Lung (tissue), 12 donors: ENCODE results near the gene KLHL26. TPM values are rescaled to one million over a fixed set of nuclear protein-coding genes. Genes with fewer than 3 reads are reported as not detected.

Source experiments
- ATAC-seq: fragments of 200-7000 bp; cut with Tn5 transposase; one replicate; pipeline ENCODE4 v1.9.1; 2020; ENCODE audit warnings: moderate number of reproducible peaks; ENCODE audit not compliant: insufficient read depth, low FRiP score
- DNase-seq, 3 donors: peaks; one replicate each; pipeline ENCODE4 v3.0.0-alpha.2; 2013 to 2017
- H3K27ac ChIP-seq, 2 donors: one replicate each; pipeline ENCODE4 v1.5.1; 2013; ENCODE audit warnings: mild to moderate bottlenecking in 2 of 2, moderate library complexity in 2 of 2, control low read depth in 1 of 2, inconsistent platforms in 1 of 2, low read depth in 1 of 2, low read length in 1 of 2
- H3K27me3 ChIP-seq, 3 donors: one replicate each; pipeline ENCODE4 v1.5.1; 2013; ENCODE audit warnings: low read length in 2 of 3; ENCODE audit not compliant: control insufficient read depth in 3 of 3, insufficient read depth in 3 of 3
- H3K36me3 ChIP-seq, 4 donors: one replicate each; pipeline ENCODE4 v1.5.1; 2013; ENCODE audit warnings: low read length in 4 of 4, mild to moderate bottlenecking in 1 of 4, moderate library complexity in 1 of 4; ENCODE audit not compliant: control insufficient read depth in 4 of 4, insufficient read depth in 4 of 4
- H3K4me1 ChIP-seq, 5 donors: one replicate each; pipeline ENCODE4 v1.5.1; 2013; ENCODE audit warnings: low read length in 5 of 5, mild to moderate bottlenecking in 2 of 5, moderate library complexity in 1 of 5; ENCODE audit not compliant: control insufficient read depth in 5 of 5, insufficient read depth in 5 of 5
- H3K4me3 ChIP-seq: one replicate; pipeline ENCODE4 v1.5.1; 2013; ENCODE audit warnings: mild to moderate bottlenecking, control low read depth, moderate library complexity
- H3K9ac ChIP-seq, 2 donors: one replicate each; pipeline ENCODE4 v1.5.1; 2013; ENCODE audit warnings: low read length in 2 of 2, control low read depth in 1 of 2; ENCODE audit not compliant: insufficient read depth in 1 of 2
- H3K9me3 ChIP-seq, 4 donors: one replicate each; pipeline ENCODE4 v1.5.1; 2013; ENCODE audit warnings: low read length in 3 of 4, mild to moderate bottlenecking in 1 of 4, moderate library complexity in 1 of 4; ENCODE audit not compliant: control insufficient read depth in 4 of 4, insufficient read depth in 3 of 4
- WGBS, 2 donors: extraction: QIAGEN DNeasy Blood & Tissue Kit; methylation state at CpG; one replicate each; pipeline ENCODE4 v1.1.7; 2013; 5-methylcytosine and 5-hydroxymethylcytosine counted together
- polyA plus RNA-seq, 2 donors: library from polyadenylated mRNA; stranded (reverse); fragments of 200-250 nt; gene quantifications; one replicate each; pipeline ENCODE4 v1.2.1, GENCODE V29; 2013
- total RNA-seq, 2 donors: library from RNA; depleted of rRNA in 1 of 2; stranded (reverse); fragments of >200 nt in 1 of 2; gene quantifications; one replicate each; pipeline ENCODE4 v1.2.1, GENCODE V29; 2014 to 2021
- TF ChIP-seq, protein P1 (sequence below): IDR thresholded peaks from 2 replicates; pipeline ENCODE4 v1.5.1; 2012; ENCODE audit warnings: mild to moderate bottlenecking; ENCODE audit errors: control extremely low read depth, extremely low read depth
- donor health status: control.
- donor health status: control.
- donor health status: Bipolar disorder and iron deficiency.
- donor health status: healthy.
- donor health status: DM: yes; HTN: yes; CAD: no.

KLHL26 gene
- total and polyA plus RNA-seq, 4 donors, result 4.1 to 18.0 (median 8.4) TPM

DNA sequence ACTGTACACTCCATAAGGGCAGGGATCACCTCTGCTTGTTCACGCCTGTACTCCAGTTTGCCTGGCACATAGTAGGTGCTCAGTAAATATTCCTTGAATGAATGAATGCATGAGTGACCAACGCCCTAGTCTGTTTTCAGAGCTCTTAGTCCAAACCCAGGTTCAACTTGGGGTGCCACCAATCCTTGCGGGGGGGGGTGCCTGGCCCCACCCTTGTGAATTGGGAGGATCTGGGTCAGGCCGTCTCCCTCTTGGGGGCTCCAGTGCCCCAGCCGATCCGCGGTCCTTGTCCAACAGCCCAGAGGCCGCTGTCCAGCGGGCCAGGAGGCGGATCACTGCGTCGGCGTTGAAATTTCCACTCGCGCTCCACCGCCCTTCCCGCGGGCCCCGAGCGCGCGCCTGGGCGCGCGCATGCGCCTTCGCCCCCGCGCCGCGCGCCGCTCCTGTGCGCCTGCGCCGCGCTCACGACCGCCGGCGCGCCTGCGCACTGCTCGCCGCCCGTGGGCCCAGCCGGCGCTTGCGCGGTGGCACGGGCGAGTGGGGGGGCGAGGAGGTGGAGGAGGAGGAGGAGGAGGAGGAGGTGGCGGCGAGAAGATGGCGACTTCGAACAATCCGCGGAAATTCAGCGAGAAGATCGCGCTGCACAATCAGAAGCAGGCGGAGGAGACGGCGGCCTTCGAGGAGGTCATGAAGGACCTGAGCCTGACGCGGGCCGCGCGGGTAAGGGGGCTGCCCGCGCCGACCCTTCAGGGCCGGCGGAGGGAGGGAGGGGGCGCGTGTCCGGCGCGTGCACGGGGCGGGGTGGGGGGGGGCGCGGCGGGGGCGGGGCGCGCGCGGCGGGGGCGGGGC is 46.5 kb downstream of the KLHL26 start, which contains the start of gene CRTC1:
Gene CRTC1, plus strand, starts transcription at position 572 of the 849 bp plus-strand sequence. Its CDS starts 23 bp downstream, at position 595.
- TF ChIP-seq, protein P1, sequence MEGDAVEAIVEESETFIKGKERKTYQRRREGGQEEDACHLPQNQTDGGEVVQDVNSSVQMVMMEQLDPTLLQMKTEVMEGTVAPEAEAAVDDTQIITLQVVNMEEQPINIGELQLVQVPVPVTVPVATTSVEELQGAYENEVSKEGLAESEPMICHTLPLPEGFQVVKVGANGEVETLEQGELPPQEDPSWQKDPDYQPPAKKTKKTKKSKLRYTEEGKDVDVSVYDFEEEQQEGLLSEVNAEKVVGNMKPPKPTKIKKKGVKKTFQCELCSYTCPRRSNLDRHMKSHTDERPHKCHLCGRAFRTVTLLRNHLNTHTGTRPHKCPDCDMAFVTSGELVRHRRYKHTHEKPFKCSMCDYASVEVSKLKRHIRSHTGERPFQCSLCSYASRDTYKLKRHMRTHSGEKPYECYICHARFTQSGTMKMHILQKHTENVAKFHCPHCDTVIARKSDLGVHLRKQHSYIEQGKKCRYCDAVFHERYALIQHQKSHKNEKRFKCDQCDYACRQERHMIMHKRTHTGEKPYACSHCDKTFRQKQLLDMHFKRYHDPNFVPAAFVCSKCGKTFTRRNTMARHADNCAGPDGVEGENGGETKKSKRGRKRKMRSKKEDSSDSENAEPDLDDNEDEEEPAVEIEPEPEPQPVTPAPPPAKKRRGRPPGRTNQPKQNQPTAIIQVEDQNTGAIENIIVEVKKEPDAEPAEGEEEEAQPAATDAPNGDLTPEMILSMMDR, result no peak
- DNase-seq (peak; percentile 91 to 94 (median 93)), ATAC-seq (peak; percentile 83)
- peak within 1 kb of the TSS; percentile 85 for H3K27ac ChIP-seq
- 1 to 2% methylated on average over 54 to 93 of the region's 93 CpGs for WGBS, 2 donors
- H3K4me3 ChIP-seq, result peak within 1 kb of the TSS; percentile 42
- H3K9me3 ChIP-seq, result no peaks in the 10 kb centered on the region
- H3K4me1 ChIP-seq, result peaks cover 0 to 14% (median 12%) of the 10 kb centered on the region in 5 donors
- peaks cover 0 to 2% (median 0%) of the 10 kb centered on the region in 4 donors for H3K36me3 ChIP-seq
- H3K9ac ChIP-seq, result peak within 1 kb of the TSS; percentile 4 to 45
- no peaks in the 10 kb centered on the region for H3K27me3 ChIP-seq

DNA sequence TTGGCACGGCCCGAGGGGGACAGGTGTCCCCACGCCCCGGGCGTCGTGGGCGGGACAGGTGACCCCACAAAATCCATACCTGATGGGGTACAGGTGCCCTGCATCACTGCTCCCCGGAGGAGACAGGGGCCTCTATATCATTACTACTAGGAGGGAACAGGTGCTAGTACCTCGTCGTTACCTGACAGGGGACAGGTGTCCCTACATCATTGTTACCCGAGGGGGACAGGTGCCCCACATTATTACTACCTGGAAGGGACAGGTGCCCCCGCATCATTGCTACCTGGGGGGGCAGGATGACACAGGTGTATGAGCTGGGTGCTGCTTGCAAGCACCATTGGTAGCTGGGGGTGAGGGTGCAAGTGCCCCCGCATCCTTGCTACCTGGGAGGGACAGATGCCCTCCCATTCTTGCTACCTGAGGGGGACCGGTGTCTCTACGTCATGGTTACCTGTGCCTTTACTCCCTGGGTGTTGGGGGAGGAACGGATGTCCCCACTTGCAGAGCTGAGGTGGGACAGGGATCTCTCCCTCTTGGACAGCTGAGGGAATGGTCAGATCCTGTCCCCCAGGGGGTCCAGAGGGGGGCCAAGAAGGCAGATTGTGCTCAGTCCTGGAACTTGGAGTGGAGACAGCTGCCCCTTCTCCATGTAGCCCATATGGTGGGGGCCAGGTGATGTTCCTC is 47.3 kb downstream of the KLHL26 start:
- Histone ChIP-seq H3K27me3 (no peaks in the 10 kb centered on the region), H3K4me1 (peaks cover 0 to 14% (median 12%) of the 10 kb centered on the region in 5 donors), H3K9me3 (no peaks in the 10 kb centered on the region), H3K9ac (peak overlapping the region; percentile 4 to 45), H3K27ac (no peak overlapping the region), H3K36me3 (peaks cover 0 to 2% (median 0%) of the 10 kb centered on the region in 4 donors), H3K4me3 (peak overlapping the region; percentile 31)
- 16 to 22% methylated on average over 16 of the region's 16 CpGs for WGBS, 2 donors
- no peak for DNase-seq
- TF ChIP-seq, protein P1, result no peak
- no peak for ATAC-seq

DNA sequence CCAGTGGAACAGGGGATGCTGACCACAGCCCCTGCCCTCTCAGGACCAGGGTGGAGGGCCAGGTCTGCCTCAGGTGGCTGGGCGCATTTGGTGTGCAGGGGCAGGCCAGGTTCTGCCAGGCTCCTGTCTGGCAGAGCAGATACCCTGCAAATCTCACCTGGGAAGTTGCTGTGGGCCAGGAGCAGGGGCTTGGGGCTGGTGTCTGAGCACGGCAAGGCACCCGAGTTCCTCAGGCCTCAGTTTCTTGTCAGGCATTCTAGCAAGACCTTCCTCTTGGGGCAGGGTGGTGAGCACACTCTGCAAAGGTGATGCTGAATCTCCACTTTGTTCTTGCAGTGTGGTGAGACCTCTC is 47.8 kb downstream of the KLHL26 start:
- TF ChIP-seq, protein P1, result no peak
- Histone ChIP-seq H3K4me1 (peaks cover 0 to 14% (median 12%) of the 10 kb centered on the region in 5 donors), H3K9me3 (no peaks in the 10 kb centered on the region), H3K9ac (peak overlapping the region in 1 of 2 donors; percentile 4), H3K36me3 (peaks cover 0 to 2% (median 0%) of the 10 kb centered on the region in 4 donors), H3K27me3 (no peaks in the 10 kb centered on the region), H3K4me3 (no peak overlapping the region), H3K27ac (no peak overlapping the region)
- WGBS, 2 donors, result 91 to 92% methylated on average over 3 of the region's 3 CpGs
- ATAC-seq (no peak), DNase-seq (no peak)
